Occipital lobe (tissue), 2 donors: ENCODE measurements around the gene MYZAP. TPM values are rescaled to one million over a fixed set of nuclear protein-coding genes. Genes with fewer than 3 reads are reported as not detected.

Experiments
- DNase-seq: peaks from one replicate; lab custom pipeline; 2025; lab: John Stamatoyannopoulos, UW
- total RNA-seq: library from RNA; depleted of rRNA; stranded (reverse); fragments of >200 nt; gene quantifications from one replicate; pipeline ENCODE4 v1.2.3, GENCODE V29; 2014

MYZAP gene, protein sequence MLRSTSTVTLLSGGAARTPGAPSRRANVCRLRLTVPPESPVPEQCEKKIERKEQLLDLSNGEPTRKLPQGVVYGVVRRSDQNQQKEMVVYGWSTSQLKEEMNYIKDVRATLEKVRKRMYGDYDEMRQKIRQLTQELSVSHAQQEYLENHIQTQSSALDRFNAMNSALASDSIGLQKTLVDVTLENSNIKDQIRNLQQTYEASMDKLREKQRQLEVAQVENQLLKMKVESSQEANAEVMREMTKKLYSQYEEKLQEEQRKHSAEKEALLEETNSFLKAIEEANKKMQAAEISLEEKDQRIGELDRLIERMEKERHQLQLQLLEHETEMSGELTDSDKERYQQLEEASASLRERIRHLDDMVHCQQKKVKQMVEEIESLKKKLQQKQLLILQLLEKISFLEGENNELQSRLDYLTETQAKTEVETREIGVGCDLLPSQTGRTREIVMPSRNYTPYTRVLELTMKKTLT
- total RNA-seq: 1.1 TPM

DNA sequence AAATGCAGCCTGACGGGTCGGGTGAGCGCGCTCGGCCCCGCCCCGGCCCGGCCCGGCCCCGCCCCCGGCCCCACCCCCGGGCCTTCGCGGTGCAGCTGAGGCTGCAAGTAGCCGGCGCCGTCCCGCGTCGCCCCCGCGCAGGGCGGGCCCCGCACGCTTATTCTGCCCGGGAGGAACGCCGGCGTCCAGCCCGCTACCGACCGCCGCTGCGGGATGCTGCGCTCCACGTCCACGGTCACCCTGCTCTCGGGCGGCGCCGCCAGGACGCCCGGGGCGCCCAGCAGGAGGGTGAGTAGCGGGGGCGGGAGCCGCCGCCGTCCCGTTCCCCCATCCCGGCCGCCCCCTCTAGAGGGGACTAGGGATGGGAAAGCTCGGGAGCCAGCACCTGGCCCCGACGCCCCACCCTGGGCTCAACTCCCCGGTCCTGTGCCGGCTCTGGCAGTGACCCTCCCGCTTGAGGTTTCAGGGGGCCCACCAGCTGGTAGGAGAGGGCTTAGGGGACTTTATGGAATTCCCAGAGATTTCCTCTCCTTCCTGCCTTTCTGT, at the start of gene MYZAP:
Gene MYZAP (plus strand): TSS at position 83 of the 546 bp plus-strand sequence. CDS start 131 bp downstream, at position 214.
- DNase-seq: no peak

DNA sequence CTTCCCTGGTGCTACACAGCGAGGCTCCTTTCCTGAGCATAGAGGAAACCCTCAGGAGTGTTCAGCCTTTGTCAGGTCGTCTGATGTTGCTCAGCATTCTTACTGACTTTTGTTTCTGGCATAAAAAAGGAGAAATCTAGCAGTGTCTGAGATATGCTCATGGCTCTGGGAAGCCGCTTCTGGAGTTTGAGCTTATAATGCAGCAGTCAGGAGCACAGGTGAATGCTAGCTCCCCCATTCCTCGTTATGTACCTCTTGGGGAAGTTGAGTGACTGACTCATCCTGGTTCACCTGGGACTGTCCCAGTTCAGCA, 49.2 kb upstream of the MYZAP start:
- no peak for DNase-seq

DNA sequence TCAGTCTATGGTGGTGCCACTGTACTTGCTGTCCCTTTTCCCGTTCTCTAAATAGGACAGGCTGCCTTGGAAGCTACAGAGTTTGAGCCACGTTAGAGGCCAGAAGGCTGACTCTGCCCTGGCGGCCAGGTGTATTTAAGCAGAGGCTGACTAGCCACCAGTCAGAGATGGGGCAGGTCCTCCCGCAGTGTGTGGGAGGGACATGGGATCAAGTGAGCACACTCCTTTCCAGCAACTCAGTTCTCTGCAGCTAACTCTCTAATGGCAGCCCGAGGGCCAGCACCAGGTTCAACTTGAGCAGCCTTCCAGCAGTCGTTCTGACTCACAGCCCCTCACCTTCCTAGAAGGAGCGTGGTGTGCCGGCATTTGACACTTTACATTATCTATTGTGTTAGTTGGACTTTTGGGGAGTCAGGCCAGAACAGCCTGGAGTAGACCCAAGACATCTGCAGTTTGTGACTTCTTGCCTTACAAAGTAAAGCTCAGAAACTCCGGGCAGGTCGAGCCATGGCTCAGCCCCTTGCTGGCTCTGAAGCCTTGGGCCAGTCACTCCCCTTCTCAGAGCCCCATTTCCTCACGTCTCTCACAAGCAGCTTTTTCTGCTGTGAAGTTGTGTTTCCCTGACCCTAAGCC, 46.7 kb upstream of the MYZAP start:
- no peak for DNase-seq

DNA sequence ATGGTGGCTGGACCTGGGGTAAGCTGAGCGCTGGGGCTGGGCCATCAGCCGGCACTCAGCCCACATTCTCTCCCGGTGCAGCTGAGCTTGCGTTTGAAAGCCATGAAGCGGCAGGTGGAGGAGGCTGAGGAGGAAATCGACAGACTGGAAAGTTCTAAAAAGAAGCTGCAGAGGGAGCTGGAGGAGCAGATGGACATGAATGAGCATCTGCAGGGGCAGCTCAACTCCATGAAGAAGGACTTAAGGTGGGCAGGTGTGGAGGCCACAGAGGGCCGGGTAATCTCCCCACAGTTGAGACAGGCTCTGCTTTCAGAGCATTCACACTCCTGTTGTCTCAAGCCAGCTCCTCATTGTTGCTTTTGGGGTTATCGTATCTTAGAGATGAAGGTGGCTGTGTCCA, 45.7 kb upstream of the MYZAP start:
- no peak for DNase-seq

DNA sequence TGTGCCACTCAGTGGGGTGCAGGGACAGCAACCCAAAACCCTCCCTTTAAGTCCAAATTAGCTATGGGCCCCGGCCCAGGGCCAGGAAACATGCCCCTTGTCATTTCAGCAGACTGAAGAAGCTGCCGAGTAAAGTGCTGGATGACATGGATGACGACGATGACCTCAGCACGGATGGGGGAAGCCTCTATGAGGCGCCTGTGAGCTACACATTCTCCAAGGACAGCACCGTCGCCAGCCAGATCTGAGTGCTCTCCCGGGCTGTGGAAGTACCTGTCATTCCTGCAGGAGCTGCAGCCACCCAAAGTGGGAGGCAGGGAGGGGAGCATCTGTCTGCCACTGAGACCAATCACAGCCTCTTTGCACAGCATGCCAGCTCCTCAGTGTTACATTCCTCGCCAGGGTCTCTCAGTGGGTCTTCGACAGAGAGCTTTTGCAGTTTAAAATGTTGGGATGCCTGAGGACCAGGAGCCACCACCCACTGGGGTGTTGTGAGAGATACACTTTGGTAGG, 44.4 kb upstream of the MYZAP start:
- no peak for DNase-seq

DNA sequence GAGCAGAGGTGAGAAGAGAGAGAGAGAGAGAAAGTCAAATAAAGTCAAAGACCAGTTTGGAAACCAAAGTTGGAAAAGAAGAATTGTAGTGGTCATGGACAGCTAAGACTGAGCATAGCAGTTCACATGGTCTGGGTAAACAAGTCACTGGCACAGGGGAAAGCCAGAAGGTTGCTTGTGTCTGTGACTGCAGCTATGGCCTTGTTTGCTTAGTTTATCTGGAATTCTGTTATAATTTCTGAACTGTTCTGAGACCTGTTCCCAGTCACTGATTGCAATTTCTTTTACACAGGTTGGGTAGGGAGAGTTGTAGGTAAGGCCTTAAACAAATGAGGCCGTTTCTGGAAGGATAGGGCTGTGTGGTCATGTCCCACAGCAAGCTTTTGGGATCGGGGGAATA, 43.4 kb upstream of the MYZAP start:
- no peak for DNase-seq

DNA sequence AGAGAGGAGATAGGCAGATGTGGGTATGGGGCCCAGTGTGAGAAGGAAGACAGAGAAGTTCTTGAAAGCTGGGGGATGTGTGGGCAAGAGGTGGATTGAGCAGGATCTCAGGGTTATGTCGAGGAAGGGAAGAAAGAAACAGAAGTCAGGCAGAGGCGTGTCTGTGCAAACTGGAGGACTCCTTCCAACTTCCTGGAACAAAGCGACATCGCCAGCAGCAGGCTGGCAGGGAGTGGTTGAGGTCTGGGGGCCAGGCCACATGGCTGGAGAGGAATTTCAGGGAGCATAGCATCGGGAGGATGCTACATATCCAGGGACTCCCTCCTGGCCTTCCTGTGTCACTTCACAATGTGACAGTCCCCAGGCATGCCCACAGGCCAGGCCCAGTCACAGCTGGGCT, 42.9 kb upstream of the MYZAP start:
- DNase-seq: no peak

DNA sequence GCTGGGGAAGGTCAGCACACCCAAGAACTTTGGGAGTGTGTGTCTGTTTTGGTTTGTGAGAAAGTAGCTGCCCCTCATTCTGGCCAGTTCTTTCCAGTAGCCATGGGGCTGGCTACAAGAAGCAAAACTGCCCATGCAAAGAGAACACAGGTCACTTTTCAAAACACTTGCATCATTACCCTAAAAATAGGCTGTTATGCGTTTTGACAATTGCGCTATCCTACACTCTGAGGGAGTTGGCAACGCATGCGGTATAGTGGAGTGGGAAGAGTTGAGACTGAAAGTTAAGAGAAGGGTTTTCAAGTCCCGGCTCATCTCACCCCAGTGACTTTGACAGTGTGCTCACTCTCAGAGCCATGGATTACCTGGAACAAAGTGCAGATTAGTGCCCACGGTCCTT, 41.8 kb upstream of the MYZAP start:
- DNase-seq: no peak

DNA sequence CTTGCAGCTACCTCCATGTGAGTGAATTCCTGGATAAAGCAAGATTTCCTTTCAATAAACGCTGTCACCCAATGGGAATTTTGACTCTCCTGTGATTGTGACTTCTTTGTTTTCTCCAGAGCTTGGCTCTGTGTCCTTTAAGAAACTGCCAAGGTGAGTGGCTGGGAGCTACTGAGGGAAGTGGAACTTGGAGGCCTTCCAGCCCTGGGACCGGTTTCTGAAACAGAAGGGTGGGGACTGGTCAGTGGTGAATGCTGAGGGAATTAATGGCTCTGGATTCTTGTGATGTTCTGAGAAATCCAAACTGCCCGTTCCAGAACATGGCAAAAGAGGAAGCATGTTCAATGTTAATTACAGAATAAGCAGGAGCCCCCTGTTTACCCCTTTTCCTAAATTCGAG, 41.1 kb upstream of the MYZAP start:
- DNase-seq: no peak

DNA sequence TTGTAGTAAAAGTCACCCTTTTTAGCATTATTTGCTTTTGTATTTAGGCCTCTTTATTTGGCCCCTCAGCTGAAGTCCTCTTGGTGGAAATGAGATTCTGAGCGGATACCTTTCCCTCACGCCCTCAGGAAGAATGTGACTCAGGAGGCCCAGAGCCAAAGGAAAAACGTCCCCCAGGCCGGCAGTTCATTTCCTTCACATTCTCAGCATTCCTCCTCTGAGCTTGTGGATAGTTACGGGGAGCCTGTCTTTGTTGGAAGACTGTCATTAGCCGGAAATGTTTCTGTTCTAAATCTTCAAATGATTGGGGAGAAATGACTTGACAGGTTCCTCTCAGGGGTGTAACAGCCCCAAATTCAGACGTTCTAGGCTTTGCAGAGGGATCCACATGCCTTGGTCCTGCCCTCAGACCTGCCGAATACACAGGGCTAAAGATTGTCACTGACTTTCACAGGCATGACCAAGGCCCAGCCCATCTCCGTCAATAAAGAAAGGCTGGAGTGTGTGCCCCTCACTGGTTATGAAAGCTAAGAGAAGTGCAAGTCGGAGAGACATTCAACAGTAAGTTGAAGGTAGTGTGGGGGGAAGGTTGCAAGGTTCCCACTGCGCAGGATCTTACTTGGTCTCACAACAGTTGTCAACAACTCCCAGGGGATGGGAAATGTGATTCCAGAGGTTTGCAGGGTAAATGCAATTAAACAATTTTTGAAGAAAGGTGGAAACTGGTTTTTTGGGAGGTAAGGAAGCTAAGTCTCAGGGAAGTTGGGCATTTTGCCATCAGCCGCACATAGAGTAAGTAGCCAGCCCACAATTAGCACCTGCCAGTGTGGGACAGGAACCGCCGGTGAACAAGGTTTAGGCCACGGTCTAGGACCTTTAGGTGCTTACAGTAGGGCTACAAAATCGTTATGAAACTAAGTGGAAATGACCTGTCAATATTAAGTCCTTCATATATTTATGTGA, 39.7 kb upstream of the MYZAP start:
- no peak for DNase-seq

DNA sequence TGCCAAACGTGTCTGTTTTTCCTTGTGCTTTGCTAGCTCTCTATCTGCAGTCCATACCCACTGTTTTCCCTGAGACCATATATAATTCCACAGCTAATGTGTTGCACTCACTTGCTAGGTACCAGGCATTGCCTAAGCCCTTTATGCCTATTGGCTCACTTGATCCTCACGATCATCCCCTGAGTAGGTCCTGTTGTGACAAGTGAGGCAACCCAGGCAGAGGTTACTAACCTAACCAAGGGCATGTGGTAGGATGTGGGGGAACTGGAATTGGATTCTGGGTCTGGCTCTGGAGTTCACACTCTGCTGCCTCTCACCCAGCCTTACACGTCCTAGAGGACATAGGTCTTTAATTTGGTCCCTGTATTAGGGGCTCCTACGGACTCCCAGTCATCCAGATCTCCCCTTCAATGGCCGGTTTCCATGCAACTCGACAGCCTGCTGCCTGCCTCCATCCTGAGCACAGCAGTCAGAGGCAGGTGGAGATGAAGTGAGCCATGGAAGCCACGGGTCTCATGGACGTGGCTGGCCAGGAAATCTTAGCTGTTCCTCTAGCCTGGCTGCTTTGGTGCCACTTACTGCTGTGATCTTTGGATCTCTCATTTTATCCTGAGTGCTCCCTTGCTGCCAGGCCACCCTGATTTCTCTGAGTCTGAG, 38.9 kb upstream of the MYZAP start:
- no peak for DNase-seq

DNA sequence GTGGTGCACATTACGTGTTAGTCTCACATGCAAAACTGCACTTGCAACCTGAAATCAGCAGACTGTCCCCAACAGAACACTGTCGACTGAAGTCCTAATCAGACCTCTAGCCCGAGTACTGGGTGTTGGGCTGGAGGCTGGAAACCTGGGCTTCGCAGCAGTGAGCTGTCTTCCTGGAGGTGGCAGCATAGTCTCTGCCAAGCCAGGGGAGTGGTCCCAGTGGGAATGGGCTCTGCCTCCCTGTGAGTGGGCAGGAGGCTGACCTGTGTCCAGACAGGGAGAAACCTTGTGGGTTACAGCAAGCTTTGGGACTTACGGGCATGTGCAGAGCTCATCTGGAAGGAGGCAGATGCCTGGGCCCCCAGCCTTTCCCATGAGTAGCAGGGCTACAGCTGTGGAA, 38.2 kb upstream of the MYZAP start:
- DNase-seq: no peak

DNA sequence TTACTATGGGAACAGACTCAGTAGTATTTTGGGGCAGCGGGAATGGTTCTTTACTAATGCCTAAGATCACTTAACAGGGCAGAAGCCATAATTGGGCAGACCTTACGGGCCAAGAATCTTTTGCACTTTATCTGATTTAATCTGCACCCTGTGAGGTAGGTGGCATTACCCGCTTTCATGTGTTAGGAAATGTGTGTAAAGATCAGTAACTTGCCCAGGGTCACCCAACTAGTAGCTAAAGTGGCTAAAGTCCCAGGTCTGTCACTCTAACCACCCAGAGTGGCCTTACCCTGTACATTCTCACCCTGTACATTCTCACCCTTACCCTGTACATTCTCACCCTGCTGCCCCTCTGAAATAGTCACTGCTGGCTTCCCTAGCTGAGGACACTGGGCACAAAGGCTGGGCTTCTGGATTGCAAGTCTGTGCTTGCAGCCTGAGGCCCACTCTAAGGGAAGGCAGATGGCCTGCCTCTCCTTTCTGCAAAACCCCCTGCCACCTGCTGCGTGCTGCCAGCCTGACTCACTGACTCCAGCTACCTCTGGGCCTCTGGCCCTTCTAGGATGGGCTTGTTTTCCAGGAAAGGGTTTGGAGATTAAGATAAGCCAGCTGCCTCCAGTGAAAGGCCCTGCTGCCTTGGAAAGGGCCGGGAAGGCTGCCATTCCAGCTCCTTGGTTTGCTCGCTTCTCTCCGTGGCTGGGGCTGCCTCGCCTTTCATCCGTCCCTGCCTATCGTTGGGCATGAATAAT, 37.5 kb upstream of the MYZAP start:
- no peak for DNase-seq

DNA sequence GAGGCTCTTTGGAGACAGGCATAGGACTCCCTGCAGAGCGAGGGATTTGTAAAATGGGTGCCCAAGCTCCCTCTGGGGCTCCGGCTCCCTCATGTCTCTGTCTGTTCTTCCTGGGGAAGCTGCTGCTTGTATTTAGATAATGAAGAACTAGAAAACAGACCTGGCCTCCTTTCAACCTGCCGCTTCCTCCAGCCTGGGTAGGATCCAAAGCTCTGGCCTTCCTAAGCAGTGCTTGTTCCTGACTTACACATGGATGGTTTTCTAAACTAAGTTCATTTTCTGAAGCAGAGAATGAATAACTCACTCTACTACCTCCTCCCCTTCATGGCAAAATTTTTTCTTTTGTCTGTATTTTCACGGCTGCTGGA, 36.9 kb upstream of the MYZAP start:
- no peak for DNase-seq

DNA sequence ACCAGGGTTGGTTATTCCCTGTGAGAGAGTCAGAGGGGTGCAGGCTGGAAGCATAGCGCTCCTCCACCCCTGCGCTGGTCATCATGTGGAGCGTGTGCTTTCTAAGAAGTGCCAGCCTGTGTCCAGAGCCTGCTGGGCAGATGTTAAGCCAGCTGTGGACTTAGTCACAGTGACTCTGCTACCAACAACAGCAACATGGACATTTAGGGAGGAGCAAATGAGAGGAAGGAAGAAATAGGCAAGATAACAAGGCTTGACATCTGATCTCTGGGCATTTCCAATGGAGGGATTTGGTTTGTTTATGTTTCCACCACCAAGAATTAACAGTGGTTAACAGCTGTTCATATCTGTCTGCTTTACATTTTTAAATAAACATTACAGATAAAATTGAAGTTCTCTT, 36.4 kb upstream of the MYZAP start:
- no peak for DNase-seq

DNA sequence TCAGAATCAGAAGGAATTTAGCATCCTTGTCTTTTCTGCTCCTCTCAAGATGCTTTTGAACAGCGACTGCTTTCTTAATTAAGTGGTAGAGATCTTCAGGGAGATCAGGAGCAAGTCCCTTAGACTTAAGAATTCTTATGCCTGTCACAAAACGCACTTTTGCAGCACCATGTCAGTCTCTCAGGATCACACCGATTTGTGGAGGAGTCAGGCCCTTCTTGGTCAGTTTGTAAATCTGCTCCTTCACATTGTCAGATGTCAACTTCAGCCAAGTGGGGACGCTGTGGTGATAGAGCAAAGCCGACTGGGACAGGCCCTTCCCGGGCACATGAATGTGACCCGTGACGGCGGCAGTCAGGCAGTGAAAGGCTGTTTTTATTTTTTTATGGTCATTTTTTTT, 35.7 kb upstream of the MYZAP start:
- no peak for DNase-seq

DNA sequence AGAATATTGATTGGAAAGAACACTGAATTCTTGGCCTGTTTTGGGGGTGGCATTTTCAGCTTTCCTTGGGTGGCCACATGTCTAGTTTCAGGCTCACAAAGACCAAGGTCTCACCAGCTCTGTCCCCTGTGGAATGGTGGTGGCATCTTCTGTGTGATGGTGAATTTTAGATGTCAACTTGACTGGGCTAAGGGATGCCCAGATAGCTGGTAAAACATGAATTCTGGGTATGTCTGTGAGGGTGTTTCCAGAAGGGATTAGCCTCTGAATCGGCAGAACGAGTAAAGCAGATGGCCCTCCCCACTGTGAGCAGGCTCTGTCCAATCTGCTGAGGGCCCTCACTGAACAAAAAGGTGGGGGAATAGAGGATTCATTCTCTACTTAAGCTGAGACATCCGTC, 34.4 kb upstream of the MYZAP start:
- no peak for DNase-seq

DNA sequence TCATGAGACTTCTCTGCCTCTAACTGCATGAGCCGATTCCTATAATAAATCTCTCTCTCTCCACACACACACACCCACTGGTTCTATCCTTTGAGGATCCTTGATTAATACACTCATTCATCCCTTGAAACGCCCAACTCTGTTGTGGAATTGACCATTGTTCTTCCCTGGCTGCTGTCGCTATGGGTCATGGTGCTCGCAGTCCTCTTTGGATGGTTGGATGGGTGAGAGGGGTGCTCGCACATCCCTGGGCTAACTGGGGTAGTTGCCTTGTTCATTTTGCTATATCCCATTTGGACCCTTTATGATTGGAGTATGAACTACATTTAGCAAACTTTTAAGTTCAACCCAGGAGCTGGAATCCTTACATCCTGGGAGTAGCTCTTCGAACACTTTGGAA, 33.9 kb upstream of the MYZAP start:
- no peak for DNase-seq

DNA sequence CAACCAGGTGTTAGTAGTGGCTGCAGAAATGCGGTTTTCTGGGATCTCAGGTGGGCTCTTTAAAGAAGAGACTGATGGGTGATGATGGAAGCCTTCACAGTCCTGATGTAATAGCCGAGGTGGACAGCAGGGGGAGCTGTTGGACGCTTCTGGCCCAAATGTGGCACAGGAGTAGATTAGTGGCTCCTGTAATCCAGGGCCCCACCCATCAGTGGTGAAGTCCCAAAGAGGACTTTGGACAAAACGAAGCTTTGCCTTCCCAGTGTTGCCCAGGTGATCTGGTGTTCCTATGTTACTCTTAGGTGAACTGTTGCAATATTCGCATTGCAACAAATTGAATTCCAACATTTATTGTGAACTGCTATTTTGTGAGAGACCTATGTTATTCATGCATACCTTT, 31.8 kb upstream of the MYZAP start:
- DNase-seq: peak; percentile 9

DNA sequence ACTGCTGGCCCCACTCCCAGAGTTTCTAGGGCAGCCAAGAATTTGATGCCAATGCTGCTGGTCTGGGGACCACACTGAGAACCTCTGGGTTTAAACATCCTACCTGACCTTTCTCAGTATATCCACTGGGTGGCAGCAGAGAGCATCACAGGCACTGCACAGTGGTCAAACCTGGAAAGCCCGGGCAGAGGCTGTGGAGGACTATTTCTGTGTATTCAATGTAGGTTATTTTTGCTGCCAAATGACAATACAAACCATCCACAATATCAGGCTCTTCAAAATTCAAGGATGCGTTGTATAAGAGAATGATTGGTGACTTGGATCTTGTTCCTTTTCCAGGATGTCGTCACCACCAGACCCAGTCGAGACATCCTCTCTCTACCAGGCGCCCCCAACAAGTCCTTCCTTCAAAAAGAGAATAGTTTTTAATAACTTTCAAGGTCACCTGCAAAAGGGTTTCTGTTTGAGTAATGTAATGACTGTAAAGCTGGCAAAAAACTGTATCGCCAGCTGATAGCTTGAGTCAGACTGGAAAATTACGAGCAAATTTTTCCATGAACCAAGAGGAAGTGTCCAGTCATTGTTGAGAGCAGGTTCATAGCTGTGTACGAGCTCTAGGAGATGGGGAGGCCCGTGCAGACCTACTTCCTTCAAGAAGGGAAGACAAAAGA, 30.5 kb upstream of the MYZAP start:
- peak; percentile 47 for DNase-seq
